Ascending aorta (tissue), 2 donors: Measurements from ENCODE around the gene PCGF6. TPM values are rescaled to one million over a fixed set of nuclear protein-coding genes. Genes with fewer than 3 reads are reported as not detected.

Experiments
- DNase-seq, 2 donors: peaks; one replicate each; pipeline ENCODE4 v3.0.0-alpha.2; 2019; ENCODE audit warnings: low spot score in 2 of 2
- H3K27ac ChIP-seq, 2 donors: fragments of 200-600 bp; sonication (generic); one replicate each; pipeline ENCODE4 v1.5.1; 2016 to 2017; ENCODE audit warnings: mild to moderate bottlenecking in 1 of 2
- H3K27me3 ChIP-seq: fragments of 200-600 bp; sonication (generic); one replicate; pipeline ENCODE4 v1.5.1; 2017
- H3K36me3 ChIP-seq, 2 donors: fragments of 200-600 bp; sonication (generic); one replicate each; pipeline ENCODE4 v1.5.1; 2016
- H3K4me1 ChIP-seq, 2 donors: fragments of 200-600 bp; sonication (generic); one replicate each; pipeline ENCODE4 v1.5.1; 2016 to 2017; ENCODE audit warnings: mild to moderate bottlenecking in 1 of 2
- H3K4me3 ChIP-seq, 2 donors: fragments of 200-600 bp; sonication (generic); one replicate each; pipeline ENCODE4 v1.5.1; 2016 to 2017; ENCODE audit warnings: mild to moderate bottlenecking in 1 of 2
- H3K9me3 ChIP-seq, 2 donors: fragments of 200-600 bp; sonication (generic); one replicate each; pipeline ENCODE4 v1.5.1; 2016
- CTCF ChIP-seq, 3 experiments: fragments of 200-600 bp in 2 of 3; fragments of 450-650 bp in 1 of 3; sonication (generic) in 2 of 3; IDR thresholded peaks; one replicate each; pipeline ENCODE4 v1.5.1; 2016 to 2019; ENCODE audit warnings: antibody characterized with exemption in 3 of 3, mild to moderate bottlenecking in 1 of 3, moderate library complexity in 1 of 3
- intact Hi-C: fragments of 100-400 bp; cut with DNase I; formaldehyde crosslinking; loops from one replicate; pipeline ENCODE4 v1.15.1; 2023
- total RNA-seq: library from RNA; depleted of rRNA; stranded (reverse); fragments of >200 nt; gene quantifications from one replicate; pipeline ENCODE4 v1.1.0, GENCODE V29; 2016

The PCGF6 gene
- total RNA-seq, 1 donor from 2014 or later, result 9.7 TPM

GRCh38 chr10:103277713-103278536 is 73.0 kb downstream of the PCGF6 start:
- no peaks in the 10 kb centered on the region for H3K9me3 ChIP-seq
- no peak for DNase-seq
- H3K27me3 ChIP-seq, result peaks cover 20% of the 10 kb centered on the region
- intact Hi-C loops, result no loop called here
- peaks cover 12 to 15% of the 10 kb centered on the region in 2 donors for H3K4me1 ChIP-seq
- no peak for TF ChIP-seq CTCF (IDR thresholded peaks at IDR 0.05)
- H3K27ac ChIP-seq, result no peak overlapping the region
- peak overlapping the region; percentile 36 to 42 for H3K4me3 ChIP-seq
- H3K36me3 ChIP-seq, result no peaks in the 10 kb centered on the region

DNA sequence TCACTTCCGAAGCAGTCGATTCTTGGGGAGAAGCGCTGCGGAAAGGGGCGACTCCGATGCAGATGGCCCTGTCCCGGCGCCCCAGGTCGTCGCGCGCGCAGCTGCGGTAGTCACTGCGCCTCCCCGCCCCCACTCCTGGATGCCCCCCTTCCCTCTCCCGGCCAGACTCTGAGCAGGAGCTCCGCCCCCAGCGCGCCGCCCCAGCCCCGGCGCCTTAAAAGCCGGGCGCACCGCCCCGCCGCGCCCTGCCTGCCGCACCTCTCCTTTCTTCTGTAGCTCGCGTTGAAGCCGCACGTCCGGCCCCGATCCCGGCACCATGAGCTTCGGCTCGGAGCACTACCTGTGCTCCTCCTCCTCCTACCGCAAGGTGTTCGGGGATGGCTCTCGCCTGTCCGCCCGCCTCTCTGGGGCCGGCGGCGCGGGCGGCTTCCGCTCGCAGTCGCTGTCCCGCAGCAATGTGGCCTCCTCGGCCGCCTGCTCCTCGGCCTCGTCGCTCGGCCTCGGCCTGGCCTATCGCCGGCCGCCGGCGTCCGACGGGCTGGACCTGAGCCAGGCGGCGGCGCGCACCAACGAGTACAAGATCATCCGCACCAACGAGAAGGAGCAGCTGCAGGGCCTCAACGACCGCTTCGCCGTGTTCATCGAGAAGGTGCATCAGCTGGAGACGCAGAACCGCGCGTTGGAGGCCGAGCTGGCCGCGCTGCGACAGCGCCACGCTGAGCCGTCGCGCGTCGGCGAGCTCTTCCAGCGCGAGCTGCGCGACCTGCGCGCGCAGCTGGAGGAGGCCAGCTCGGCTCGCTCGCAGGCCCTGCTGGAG is 73.8 kb downstream of the PCGF6 start, which contains the start of gene INA:
Gene INA (plus strand): TSS at position 243 of the 817 bp plus-strand sequence. CDS start 74 bp downstream, at position 317.
- no peak within 1 kb of the TSS for H3K27ac ChIP-seq
- no peak for DNase-seq
- H3K36me3 ChIP-seq, result no peaks in the 10 kb centered on the region
- peaks cover 13 to 15% of the 10 kb centered on the region in 2 donors for H3K4me1 ChIP-seq
- no peaks in the 10 kb centered on the region for H3K9me3 ChIP-seq
- peaks cover 20% of the 10 kb centered on the region for H3K27me3 ChIP-seq
- TF ChIP-seq CTCF (IDR thresholded peaks at IDR 0.05), result no peak
- peak within 1 kb of the TSS; percentile 36 to 42 for H3K4me3 ChIP-seq
- intact Hi-C loops, result no loop called here

DNA sequence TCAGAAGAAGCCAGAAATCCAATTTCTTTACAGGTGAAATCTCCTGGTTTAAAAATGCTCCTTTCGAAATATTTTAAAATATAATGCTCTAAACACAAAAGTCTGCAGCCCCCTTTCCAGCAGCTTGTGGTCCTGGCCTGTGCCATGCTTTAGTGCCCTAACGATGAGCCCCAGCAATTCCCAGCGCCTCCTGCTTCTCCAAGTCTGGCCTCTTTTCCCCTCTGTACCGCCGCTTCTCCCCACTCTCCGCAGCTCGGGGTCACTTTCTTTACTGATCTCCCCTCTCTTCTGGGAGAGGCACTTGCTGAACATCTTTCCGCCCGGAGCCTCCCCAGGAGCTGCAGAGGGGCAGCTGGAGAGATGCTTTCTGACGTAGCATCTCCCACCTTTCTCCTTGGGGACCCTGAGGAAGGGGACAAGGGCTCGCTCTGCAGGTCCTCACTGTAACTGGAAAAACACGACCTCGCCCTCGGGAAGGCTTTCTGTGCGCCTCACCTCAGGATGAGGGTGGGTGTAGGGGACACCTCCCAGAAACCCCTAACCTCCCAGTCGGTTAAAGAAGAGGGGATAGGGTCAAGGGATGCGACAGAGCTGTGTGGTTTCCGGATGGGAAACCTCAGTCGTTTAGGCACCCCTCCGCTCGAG is 74.6 kb downstream of the PCGF6 start:
- no peak for TF ChIP-seq CTCF (IDR thresholded peaks at IDR 0.05)
- Histone ChIP-seq H3K36me3 (no peaks in the 10 kb centered on the region), H3K4me1 (peaks cover 15% of the 10 kb centered on the region in 2 donors), H3K9me3 (no peaks in the 10 kb centered on the region), H3K27ac (no peak overlapping the region), H3K27me3 (peaks cover 20% of the 10 kb centered on the region), H3K4me3 (peak overlapping the region in 1 of 2 donors; percentile 42)
- DNase-seq, result no peak
- intact Hi-C loops, result no loop called here

GRCh38 chr10:103273041-103273441 is 77.9 kb downstream of the PCGF6 start:
- Histone ChIP-seq H3K27ac (peak overlapping the region; percentile 38 to 51), H3K27me3 (peaks cover 14% of the 10 kb centered on the region), H3K9me3 (no peaks in the 10 kb centered on the region), H3K4me1 (peaks cover 15% of the 10 kb centered on the region in 2 donors), H3K36me3 (no peaks in the 10 kb centered on the region), H3K4me3 (no peak overlapping the region)
- intact Hi-C loops, result no loop called here
- peak; percentile 14 to 83 for DNase-seq
- TF ChIP-seq CTCF (IDR thresholded peaks at IDR 0.05), result no peak

DNA sequence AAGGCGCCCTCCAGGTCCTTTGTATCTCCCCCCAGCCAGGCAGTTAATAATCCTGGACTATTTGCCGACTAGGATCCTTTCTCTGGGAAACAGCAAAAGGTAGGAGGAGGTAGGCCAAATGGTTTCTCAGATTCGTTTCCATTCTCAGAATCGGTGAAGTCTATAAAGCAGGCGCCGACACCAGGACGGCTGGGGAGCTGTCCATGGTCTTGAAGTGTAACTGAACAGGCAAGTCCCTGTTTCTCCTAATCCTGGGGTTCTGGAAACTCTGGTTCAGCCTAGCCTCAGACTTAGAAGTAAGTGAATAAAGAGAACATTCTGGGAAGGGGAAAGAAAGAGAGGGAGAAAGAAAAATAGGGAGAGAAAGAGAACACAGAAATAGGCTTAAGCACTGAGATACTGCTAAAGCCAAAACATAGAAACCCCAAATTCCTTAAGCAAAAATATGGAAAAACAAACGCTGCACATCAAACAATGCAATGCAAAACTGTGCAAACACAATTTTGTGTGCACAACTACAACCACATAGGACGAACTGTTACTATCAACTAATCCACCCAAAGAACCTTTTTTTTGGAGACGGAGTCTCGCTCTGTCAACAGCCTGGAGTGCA is 85.1 kb downstream of the PCGF6 start:
- Histone ChIP-seq H3K9me3 (no peaks in the 10 kb centered on the region), H3K27ac (no peak overlapping the region), H3K36me3 (no peaks in the 10 kb centered on the region), H3K4me1 (no peaks in the 10 kb centered on the region), H3K4me3 (no peak overlapping the region), H3K27me3 (no peaks in the 10 kb centered on the region)
- peak in 1 of 2 donors; percentile 68 for DNase-seq
- intact Hi-C loops, result no loop called here
- TF ChIP-seq CTCF (IDR thresholded peaks at IDR 0.05), result no peak
